K562 (cell line): Measurements from ENCODE around the gene IL10RB. TPM values are rescaled to one million over a fixed set of nuclear protein-coding genes. Genes with fewer than 3 reads are reported as not detected.

ENCODE experiments used
- ETS2 ChIP-seq: IDR thresholded peaks from 2 replicates; pipeline ENCODE4 v1.6.1; 2016; ENCODE audit warnings: borderline replicate concordance, missing genetic modification characterization, mild to moderate bottlenecking, moderate library complexity, missing compliant biosample characterization; ENCODE audit not compliant: poor library complexity, severe bottlenecking
- HIVEP1 ChIP-seq: fragments of 250-450 bp; sonication (Bioruptor Pico); IDR thresholded peaks from 2 replicates; pipeline ENCODE4 v1.4.0; 2020; ENCODE audit warnings: mild to moderate bottlenecking
- HLTF ChIP-seq: fragments of 450-650 bp; IDR thresholded peaks from 2 replicates; pipeline ENCODE4 v1.6.1; 2016
- JUNB ChIP-seq: fragments of 450-650 bp; formaldehyde crosslinking; conservative IDR thresholded peaks from 2 replicates; pipeline ENCODE4 v1.4.0; 2020; ENCODE audit warnings: mild to moderate bottlenecking
- KLF10 ChIP-seq: fragments of 250-450 bp; sonication (Bioruptor Pico); IDR thresholded peaks from 2 replicates; pipeline ENCODE4 v1.6.1; 2021; ENCODE audit warnings: matching md5 sums
- MTA2 ChIP-seq: fragments of 450-650 bp; IDR thresholded peaks from 2 replicates; pipeline ENCODE4 v1.6.1; 2016; ENCODE audit warnings: low read depth
- SMAD2 ChIP-seq: fragments of 150-350 bp; IDR thresholded peaks from 2 replicates; pipeline ENCODE4 v1.6.1; 2014; ENCODE audit warnings: low read depth, mild to moderate bottlenecking, low read length
- TCFL5 ChIP-seq: fragments of 250-450 bp; sonication (Bioruptor Pico); conservative IDR thresholded peaks from 2 replicates; pipeline ENCODE4 v1.6.1; 2021; ENCODE audit warnings: mild to moderate bottlenecking, moderate library complexity, matching md5 sums
- ZNF253 ChIP-seq: fragments of 250-450 bp; sonication (Bioruptor Pico); conservative IDR thresholded peaks from 2 replicates; pipeline ENCODE4 v1.6.1; 2021; ENCODE audit warnings: mild to moderate bottlenecking
- ZNF444 ChIP-seq: fragments of 250-450 bp; sonication (Bioruptor Pico); IDR thresholded peaks from 2 replicates; pipeline ENCODE4 v1.4.0; 2020; ENCODE audit warnings: mild to moderate bottlenecking, moderate library complexity
- ZNF551 ChIP-seq: fragments of 250-450 bp; sonication (Bioruptor Pico); IDR thresholded peaks from 2 replicates; pipeline ENCODE4 v1.5.0; 2021; ENCODE audit warnings: mild to moderate bottlenecking, moderate library complexity
- polyA plus RNA-seq, 8 experiments: library from polyadenylated mRNA; depleted of rRNA in 4 of 8; stranded (reverse) in 5 of 8; unstranded in 3 of 8; fragments of >200 nt; fragmentation: Nextera tagmentation in 2 of 8; fragmentation: Illumina TruSeq in 1 of 8; extraction: Ambion mirVana in 2 of 8; extraction: Trizol in 1 of 8; gene quantifications; 2 replicates each; pipeline versions ENCODE4 v1.2.1 to v1.2.3, GENCODE V29; 2011 to 2014; ENCODE audit warnings: inconsistent platforms in 1 of 8, missing spikeins in 1 of 8
- total RNA-seq, 7 experiments: library from RNA; depleted of rRNA in 6 of 7; stranded (reverse); fragments of >200 nt in 6 of 7; fragmentation: Illumina TruSeq in 2 of 7; extraction: Trizol in 2 of 7; gene quantifications; 2 replicates each; pipeline versions ENCODE4 v1.2.1 to v1.2.3, GENCODE V29; 2011 to 2021; ENCODE audit warnings: low replicate concordance in 1 of 7
- TF ChIP-seq, protein P1 (sequence below): sonication (generic); formaldehyde crosslinking; IDR thresholded peaks from 2 replicates; pipeline ENCODE4 v1.8.0; 2023; ENCODE audit warnings: mild to moderate bottlenecking, missing genetic modification reagents
- TF ChIP-seq, protein P2 (sequence below): fragments of 250-450 bp; sonication (Bioruptor Pico); IDR thresholded peaks from 2 replicates; pipeline ENCODE4 v1.4.0; 2020
- TF ChIP-seq, protein P3 (sequence below): sonication (generic); formaldehyde crosslinking; IDR thresholded peaks from 2 replicates; pipeline ENCODE4 v1.8.0; 2022; ENCODE audit warnings: mild to moderate bottlenecking, low read depth, missing genetic modification reagents
- TF ChIP-seq, protein P4 (sequence below): fragments of 450-650 bp; conservative IDR thresholded peaks from 2 replicates; pipeline ENCODE4 v1.6.1; 2016; ENCODE audit warnings: missing genetic modification characterization, low read depth, mild to moderate bottlenecking, missing compliant biosample characterization, moderate library complexity
- TF ChIP-seq, protein P5 (sequence below): fragments of 450-650 bp; IDR thresholded peaks from 2 replicates; pipeline ENCODE4 v1.6.1; 2017; ENCODE audit warnings: antibody characterized with exemption

The IL10RB gene
- total and polyA plus RNA-seq, 9 of the 15 experiments (the other 6 are each of a cell fraction or from before 2014, with no cell fraction given): 10.9 to 33.8 (median 23.0) TPM

DNA sequence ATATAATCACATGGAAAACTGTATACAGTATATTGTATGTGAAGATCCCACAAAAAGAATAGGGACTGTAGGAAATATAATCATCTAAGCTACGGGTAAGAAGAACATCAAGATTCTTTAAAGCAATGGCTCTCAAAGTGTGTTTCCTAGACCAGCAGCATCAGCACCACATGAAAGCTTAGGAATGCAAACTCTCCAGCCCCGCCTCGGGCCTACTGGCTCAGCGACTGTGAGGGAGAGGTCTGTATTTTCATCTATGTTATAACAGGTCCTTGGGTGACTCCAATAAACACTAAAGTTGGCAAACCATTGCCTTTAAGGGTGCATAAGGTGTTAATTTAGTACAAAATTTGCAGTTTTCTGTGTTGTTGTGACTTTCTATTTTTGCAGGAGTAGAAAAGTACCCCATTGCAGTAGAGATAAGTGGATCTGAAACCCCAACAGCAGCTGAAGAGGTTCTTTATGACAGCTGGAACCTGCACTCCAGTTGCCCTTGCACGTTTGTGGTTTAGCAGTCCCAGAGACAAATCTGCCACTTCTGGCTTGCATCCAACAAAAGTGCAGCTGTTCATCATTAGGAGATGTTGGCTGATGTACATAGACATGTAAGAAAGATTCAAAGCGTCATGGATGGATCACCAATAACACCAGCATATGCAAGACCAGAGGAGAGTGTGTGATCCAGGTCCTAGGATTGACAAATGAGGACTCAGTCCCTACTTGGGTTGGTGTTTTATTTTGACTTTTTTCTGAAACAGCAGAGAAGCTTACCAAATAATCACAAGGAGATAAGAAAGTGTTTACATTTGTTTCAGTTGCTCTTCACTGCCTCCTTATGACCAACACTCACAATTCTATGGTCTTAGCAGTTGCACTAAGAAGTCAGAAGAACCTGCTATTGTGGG is 42.7 kb downstream of the IL10RB start (continued):
- TF ChIP-seq, protein P1, sequence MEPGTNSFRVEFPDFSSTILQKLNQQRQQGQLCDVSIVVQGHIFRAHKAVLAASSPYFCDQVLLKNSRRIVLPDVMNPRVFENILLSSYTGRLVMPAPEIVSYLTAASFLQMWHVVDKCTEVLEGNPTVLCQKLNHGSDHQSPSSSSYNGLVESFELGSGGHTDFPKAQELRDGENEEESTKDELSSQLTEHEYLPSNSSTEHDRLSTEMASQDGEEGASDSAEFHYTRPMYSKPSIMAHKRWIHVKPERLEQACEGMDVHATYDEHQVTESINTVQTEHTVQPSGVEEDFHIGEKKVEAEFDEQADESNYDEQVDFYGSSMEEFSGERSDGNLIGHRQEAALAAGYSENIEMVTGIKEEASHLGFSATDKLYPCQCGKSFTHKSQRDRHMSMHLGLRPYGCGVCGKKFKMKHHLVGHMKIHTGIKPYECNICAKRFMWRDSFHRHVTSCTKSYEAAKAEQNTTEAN: 0 out of 2 replicates have a peak, but pooled peaks have one; percentile 22
- TF ChIP-seq, protein P2, sequence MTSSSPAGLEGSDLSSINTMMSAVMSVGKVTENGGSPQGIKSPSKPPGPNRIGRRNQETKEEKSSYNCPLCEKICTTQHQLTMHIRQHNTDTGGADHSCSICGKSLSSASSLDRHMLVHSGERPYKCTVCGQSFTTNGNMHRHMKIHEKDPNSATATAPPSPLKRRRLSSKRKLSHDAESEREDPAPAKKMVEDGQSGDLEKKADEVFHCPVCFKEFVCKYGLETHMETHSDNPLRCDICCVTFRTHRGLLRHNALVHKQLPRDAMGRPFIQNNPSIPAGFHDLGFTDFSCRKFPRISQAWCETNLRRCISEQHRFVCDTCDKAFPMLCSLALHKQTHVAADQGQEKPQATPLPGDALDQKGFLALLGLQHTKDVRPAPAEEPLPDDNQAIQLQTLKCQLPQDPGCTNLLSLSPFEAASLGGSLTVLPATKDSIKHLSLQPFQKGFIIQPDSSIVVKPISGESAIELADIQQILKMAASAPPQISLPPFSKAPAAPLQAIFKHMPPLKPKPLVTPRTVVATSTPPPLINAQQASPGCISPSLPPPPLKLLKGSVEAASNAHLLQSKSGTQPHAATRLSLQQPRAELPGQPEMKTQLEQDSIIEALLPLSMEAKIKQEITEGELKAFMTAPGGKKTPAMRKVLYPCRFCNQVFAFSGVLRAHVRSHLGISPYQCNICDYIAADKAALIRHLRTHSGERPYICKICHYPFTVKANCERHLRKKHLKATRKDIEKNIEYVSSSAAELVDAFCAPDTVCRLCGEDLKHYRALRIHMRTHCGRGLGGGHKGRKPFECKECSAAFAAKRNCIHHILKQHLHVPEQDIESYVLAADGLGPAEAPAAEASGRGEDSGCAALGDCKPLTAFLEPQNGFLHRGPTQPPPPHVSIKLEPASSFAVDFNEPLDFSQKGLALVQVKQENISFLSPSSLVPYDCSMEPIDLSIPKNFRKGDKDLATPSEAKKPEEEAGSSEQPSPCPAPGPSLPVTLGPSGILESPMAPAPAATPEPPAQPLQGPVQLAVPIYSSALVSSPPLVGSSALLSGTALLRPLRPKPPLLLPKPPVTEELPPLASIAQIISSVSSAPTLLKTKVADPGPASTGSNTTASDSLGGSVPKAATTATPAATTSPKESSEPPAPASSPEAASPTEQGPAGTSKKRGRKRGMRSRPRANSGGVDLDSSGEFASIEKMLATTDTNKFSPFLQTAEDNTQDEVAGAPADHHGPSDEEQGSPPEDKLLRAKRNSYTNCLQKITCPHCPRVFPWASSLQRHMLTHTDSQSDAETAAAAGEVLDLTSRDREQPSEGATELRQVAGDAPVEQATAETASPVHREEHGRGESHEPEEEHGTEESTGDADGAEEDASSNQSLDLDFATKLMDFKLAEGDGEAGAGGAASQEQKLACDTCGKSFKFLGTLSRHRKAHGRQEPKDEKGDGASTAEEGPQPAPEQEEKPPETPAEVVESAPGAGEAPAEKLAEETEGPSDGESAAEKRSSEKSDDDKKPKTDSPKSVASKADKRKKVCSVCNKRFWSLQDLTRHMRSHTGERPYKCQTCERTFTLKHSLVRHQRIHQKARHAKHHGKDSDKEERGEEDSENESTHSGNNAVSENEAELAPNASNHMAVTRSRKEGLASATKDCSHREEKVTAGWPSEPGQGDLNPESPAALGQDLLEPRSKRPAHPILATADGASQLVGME: no peak
- no peak for TF ChIP-seq JUNB (CRISPR knock-in tag)
- TF ChIP-seq, protein P3, sequence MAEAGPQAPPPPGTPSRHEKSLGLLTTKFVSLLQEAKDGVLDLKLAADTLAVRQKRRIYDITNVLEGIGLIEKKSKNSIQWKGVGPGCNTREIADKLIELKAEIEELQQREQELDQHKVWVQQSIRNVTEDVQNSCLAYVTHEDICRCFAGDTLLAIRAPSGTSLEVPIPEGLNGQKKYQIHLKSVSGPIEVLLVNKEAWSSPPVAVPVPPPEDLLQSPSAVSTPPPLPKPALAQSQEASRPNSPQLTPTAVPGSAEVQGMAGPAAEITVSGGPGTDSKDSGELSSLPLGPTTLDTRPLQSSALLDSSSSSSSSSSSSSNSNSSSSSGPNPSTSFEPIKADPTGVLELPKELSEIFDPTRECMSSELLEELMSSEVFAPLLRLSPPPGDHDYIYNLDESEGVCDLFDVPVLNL (CRISPR knock-in tag): no peak
- no peak for TF ChIP-seq TCFL5 (CRISPR knock-in tag)
- TF ChIP-seq, protein P4, sequence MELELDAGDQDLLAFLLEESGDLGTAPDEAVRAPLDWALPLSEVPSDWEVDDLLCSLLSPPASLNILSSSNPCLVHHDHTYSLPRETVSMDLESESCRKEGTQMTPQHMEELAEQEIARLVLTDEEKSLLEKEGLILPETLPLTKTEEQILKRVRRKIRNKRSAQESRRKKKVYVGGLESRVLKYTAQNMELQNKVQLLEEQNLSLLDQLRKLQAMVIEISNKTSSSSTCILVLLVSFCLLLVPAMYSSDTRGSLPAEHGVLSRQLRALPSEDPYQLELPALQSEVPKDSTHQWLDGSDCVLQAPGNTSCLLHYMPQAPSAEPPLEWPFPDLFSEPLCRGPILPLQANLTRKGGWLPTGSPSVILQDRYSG (tag): no peak
- TF ChIP-seq HIVEP1 (CRISPR knock-in tag): no peak
- TF ChIP-seq ZNF551 (CRISPR knock-in tag): no peak
- no peak; the same call in 1 of the 2 replicates for TF ChIP-seq KLF10
- TF ChIP-seq MTA2: peak; percentile 40; the same call in 1 of the 2 replicates
- no peak for TF ChIP-seq ZNF253
- no peak for TF ChIP-seq ETS2
- no peak for TF ChIP-seq HLTF
- no peak for TF ChIP-seq SMAD2
- no peak for TF ChIP-seq ZNF444 (CRISPR knock-in tag)
- TF ChIP-seq, protein P5, sequence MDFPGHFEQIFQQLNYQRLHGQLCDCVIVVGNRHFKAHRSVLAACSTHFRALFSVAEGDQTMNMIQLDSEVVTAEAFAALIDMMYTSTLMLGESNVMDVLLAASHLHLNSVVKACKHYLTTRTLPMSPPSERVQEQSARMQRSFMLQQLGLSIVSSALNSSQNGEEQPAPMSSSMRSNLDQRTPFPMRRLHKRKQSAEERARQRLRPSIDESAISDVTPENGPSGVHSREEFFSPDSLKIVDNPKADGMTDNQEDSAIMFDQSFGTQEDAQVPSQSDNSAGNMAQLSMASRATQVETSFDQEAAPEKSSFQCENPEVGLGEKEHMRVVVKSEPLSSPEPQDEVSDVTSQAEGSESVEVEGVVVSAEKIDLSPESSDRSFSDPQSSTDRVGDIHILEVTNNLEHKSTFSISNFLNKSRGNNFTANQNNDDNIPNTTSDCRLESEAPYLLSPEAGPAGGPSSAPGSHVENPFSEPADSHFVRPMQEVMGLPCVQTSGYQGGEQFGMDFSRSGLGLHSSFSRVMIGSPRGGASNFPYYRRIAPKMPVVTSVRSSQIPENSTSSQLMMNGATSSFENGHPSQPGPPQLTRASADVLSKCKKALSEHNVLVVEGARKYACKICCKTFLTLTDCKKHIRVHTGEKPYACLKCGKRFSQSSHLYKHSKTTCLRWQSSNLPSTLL: no peak
